Fibroblast of lung (primary cell): ENCODE measurements around the gene URI1.

Source experiments
- CTCF ChIP-seq, 2 donors: IDR thresholded peaks in 1 of 2; conservative IDR thresholded peaks in 1 of 2; 1 replicate in 1 of 2; 2 replicates in 1 of 2; pipeline ENCODE4 v1.5.1; 2011 to 2012; ENCODE audit warnings: low read length in 2 of 2, control low read depth in 1 of 2, inconsistent platforms in 1 of 2, low read depth in 1 of 2, mild to moderate bottlenecking in 1 of 2
- EZH2 ChIP-seq: IDR thresholded peaks from 2 replicates; pipeline ENCODE4 v1.5.1; 2012; ENCODE audit warnings: low read length, control low read depth, mild to moderate bottlenecking; ENCODE audit errors: missing control alignments

GRCh38 chr19:29926031-29926430, 16.0 kb upstream of the URI1 start:
- no peak for TF ChIP-seq CTCF (conservative IDR thresholded peaks at IDR 0.05 in 1 of 2, IDR thresholded peaks at IDR 0.05 in 1 of 2; ENCODE audit: low read depth in 1 of 2, low read length in 2 of 2)
- no peak for TF ChIP-seq EZH2
